Stimulated activated CD8-positive, alpha-beta memory T cell treated with anti-CD3 and anti-CD28 coated beads, Interleukin-15, amount 100 ng/mL, for 48 hours (primary cell): ENCODE data around the gene IGF2.

Experiments
- DNase-seq, 2 donors: peaks; one replicate each; pipeline ENCODE4 v3.0.0-alpha.2; 2020; ENCODE audit warnings: low read depth in 2 of 2

Gene IGF2

DNA sequence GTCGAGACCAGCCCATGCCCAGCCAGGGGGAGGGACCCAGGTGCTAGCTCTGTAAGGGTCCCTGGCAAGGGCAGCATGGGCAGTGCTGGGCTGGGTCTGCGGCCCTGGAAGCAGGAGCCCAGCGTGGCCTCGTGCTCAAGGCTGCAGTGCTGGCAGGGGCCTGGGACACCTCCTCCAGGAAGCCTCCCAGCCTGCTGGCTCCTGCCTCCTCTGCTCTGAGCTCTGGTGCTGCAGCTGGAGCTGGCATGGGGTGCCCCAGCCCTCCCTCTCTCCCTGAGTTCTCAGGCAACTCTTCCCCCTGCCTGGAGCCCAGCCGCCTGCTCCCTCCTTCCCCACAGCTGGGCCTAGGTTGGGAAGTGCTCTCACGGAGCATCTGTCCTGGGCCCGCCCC is 15.0 kb upstream of the IGF2 start:
- no peak for DNase-seq

DNA sequence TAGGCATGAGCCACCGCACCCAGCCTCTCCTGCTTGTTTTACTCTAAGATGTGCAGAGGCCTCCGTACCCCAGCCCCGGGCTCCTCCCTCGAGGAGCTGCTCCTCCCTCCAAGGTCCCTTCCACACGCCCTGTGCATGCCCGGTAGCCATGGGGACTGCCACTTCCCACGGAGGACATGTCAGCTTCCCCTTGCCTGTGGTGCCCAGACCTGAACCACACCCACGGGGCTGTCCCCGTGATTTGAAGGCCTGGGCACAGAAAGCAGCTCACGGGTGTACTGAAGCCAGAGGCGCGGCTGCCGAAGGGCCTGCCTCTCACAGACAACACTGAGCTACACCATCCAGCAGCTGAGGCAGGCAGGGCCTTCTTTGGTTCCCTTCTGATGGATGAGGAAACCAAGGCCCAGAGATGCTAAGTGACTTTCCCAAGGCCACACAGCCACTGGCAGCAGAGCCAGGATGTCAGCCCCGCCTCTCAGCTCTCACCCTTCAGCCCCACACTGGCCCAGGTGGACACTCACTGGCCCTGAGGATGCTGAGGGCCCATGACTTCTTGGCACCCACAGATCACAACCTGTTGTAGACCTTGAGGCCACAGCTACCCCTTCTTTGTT is 14.5 kb upstream of the IGF2 start:
- no peak for DNase-seq

DNA sequence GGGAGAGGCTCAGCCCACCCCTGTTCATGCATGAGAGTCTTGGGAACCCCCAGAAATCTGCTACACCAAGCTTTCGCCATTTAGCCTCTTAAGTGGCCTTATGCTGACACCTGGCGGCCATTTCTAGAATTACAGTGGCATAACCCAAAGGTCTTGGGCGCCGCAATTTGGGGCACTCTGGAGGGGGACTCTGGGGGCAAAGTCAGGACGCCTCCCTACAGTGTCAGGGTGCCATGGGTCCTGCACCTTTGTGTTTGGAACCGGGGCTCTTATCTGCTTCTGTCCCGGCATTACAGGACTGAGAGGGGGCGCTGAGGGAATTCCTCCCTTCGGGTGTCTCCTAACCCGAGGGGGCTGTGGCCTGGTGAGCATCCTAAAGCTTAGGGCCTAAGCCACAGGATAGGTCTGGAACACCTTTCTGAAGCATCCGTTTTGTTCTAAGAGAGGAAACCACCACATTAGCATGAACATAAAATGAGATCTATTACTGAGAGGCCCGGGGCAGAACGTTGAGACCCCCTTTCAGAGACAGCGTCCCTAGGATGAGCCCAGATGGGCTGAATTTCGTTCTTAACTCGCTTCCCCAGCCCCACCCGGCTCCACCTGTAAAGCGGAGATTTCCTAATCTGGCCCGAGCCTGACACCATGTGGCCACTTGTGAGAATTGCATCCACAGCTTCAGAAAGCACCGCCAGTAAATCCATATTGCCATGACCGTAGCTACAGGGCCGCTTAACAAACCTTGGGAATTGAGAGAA is 12.5 kb upstream of the IGF2 start:
- peak; percentile 40 to 59 for DNase-seq

DNA sequence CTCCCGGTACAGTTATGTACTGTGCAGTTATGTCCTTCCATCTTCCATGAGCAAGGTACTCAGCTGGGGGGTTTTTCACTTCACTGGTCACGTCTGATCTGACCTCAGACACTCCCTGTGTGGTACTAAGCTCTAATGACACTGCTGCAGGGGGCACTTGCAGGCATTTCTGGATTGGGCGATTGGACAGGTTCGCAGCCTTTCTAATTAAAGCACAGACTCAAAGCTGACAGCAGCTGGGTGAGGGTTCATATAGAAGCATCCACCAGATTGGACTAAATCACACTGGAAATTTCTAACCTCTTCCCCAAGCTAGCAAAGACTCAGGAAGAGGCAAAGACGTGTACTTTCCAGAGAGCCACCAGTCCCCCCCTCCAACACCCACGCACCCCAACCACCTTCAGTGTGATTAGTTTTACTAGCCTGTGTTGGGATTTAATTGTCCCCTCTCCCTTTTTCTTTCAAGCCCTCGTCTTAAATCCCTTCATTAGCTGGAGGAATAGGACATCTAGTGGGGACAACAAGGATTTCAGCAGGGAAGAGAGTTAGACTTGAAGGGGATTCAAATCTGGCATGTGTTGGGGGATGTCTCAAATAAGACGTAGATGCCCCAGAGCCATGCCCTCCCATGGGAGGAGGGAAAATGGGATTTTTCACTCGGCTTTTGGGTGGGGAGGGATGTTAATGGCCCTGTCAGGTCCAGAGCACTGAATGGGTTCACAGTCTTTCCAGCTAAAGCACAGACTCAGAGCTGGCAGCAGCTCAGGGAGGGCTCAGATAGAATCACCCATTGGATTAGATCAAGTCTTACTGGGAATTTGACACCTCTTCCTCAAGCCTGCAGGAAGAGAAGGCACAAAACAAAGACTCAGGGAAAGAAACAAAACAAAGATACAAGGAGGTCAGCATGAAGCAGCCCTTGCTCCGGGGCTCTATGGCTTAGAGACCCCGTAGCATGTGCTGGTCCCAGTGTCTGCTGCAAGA is 11.0 kb upstream of the IGF2 start:
- DNase-seq: no peak

DNA sequence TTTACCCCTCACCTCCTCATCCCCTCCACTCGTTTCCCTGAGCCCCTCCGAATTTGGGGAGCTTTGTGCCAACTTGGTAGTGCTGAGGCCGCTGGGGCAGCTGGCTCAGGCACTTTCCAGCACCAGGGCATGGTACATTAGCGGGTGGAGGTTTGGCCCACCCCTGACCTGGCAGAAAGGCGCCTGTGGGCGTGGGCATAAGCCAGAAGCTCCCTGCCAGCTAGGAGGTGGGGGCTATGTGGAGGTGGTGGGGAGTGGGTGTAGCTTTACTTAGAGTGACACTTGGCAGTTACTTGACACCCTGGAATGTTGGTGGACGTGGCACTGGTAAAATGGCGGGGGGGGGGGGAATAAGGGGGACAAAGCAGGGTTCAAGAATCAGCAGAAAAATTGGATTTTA is 10.3 kb upstream of the IGF2 start:
- DNase-seq: no peak

DNA sequence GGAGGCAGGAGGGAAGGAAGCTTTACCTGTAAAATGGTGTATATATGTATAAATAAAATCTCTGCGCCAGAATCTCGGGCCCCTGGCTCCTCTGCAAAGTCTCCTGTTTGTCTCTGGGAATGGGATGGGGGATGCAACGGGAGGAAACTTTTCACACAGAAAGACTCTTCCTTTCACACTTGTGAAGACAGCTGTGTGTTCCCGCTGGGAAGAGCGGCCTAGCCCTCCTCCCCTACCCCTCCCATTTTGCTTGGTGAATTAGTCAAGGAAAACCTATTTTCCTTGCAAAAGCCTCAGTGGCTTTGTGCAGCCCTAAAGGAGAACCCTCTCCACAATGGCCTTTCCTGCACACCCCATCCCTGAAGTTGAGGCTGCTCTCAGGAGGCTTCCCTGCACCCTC is 9.4 kb upstream of the IGF2 start:
- DNase-seq: no peak

DNA sequence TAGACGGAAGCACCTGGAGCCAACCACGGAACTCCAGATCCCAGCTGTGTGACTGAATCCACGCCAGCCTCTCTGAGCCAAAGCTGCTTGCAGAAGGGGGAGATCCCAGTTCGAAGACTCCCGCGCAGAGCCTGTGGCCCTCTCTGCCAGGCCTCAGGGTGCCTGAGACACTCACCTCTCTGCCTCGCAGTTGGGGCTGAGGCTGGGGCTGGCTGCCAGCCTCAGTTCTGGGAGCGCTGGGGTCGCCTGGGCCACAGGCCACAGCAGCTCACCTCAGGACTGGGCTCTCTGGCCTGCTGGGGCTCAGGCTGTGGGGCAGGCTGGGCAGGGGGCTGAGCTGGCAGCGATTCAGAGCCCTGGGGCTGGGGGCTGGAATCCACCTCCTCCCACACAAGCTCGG is 8.2 kb upstream of the IGF2 start:
- no peak for DNase-seq

DNA sequence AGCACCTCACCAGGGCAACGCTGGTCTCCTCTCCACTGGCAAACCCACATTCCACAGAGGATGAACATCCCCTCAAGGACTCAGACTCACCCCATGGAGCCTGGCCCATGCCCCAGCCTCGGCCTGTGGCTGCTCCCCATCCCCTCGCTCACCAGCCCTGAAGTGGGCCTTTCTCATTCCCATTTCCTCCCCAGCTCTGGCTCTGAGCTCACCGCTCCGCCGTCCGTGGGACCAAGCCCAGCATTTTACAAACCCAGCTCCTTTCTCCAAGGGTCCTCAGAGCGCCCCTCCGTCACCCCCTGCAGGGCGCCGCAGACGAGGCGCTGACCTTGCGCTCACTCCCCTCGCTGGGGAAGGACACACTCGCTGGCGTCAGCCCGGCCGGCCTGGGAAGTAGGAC is 6.9 kb upstream of the IGF2 start:
- DNase-seq: no peak

DNA sequence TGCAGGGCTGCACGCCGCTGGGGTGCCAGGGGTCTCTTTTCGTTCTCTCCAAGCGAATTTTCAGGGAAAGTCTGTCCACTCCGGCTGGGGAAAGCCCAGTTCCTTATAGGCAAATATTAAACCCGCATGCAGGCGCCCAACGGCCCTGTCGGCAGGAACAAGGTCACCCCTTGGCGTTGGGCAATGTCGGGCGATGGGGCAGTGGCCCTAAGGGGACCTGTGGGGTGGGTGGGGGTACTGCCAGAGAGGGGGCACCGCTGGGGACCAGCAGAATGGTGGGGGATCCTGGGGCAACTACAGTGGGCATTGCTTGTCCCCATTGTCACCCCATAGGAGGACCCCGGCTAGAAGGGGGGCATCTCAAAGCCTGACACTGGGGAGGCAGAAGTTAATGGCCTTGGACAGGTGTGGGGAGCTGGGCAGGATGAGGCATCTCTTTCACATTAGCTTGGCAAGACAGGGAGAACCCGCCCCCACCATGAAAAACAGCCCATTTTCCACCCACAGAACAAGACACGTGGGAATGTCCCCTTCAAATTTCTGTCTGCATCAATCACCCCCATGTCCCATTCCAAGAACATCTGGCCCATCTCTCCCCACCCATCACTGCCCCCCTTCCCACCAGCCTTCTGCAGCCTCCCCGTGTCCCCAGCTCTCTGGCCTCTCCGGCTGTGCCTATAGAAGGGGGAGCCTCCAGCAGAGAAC is 5.5 kb upstream of the IGF2 start:
- DNase-seq: no peak

DNA sequence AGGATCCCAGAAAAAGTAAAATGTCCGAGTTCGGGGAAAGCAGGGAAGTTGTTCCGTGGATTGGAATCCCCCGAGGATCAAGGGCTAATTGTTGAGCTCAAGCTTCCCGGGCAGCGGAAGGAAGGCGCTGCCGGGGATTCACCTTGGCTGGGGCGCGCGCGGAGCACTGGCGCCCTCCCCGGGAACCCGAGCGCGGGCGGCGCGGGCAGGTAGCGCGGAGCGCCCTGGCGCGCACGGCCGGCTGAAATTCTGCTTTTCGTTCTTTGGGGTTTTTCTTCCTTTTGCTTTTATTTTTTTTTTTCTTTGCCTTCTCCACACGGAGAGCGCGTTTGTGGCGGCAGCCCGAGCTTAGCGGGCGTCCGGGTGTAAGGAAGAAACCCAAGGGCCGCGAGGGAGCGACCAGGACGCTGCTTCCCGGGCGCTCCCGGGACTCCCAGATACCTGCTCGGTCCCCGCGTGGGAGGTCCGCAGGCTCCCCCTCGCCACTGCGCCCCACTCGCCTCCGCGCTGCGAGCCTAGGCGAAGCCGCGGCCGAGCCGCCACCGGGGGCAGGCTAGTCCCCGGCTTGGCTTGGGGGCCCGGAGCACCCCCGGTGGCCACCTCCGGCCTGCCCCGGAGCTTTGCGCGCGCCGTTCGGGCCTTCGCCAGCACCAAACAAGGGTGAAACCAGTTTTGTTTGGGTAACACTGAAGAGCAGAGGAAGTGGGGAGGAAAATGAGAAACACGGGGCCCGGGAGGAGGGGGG is 4.8 kb upstream of the IGF2 start:
- DNase-seq: no peak

DNA sequence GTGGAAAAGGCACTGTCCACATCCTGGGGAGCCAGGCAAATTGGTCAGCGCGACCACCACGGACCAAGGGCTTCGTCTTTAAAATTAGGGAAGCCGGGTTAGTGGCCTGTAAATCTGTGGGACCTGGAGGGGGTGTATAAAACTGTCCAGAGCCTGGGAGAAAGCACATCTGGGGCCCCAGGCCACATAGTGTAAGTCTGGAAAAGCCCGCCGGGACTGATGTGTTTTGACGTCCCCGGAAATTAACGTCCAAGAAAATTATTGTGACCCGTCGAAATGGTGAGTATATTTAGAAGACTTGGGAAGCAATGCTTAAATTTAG is 4.2 kb upstream of the IGF2 start:
- DNase-seq: no peak

DNA sequence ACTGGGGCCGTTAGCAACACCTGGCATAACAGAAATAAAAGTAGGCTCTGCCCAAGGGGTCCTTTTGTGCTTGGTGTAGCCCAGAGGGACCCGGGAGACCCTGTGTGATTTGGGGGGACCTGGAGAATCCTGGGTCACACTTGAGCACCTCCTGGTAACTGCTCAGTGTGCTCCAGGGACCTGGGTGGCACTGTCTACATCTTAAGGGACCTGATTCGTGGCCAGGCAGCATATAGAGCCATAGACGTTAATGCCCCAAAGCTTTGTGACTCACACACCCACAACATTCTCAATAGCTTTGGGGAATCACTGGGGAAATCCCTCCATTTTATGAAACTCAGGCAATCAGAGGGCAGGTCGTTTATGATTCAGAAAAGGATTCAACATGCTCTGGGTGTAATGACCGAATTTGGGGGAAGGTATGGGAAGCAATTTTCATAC is 3.6 kb upstream of the IGF2 start:
- DNase-seq: peak; percentile 26 to 35

DNA sequence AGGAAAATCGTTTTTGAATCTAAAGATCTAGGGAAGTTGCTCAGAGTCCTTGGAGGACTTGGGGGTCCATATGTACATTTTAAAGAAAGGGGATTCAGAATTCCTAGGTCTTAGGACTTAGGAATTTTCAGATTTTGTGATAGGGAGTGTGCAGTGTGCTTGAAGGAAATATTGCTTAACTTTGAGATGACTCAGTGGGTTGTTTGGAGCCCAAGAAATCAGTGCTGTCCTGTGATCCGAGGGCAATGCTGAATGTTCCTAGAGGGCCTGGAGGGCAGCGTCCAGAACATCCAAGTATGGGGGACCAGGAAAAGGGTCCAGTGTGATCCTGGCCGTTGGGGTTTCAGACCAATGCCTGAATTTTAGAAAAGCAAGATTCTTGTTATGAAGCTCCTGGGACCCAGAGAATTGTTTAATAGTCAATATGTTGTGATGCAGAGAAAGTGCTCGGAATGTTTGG is 3.1 kb upstream of the IGF2 start:
- DNase-seq: no peak

DNA sequence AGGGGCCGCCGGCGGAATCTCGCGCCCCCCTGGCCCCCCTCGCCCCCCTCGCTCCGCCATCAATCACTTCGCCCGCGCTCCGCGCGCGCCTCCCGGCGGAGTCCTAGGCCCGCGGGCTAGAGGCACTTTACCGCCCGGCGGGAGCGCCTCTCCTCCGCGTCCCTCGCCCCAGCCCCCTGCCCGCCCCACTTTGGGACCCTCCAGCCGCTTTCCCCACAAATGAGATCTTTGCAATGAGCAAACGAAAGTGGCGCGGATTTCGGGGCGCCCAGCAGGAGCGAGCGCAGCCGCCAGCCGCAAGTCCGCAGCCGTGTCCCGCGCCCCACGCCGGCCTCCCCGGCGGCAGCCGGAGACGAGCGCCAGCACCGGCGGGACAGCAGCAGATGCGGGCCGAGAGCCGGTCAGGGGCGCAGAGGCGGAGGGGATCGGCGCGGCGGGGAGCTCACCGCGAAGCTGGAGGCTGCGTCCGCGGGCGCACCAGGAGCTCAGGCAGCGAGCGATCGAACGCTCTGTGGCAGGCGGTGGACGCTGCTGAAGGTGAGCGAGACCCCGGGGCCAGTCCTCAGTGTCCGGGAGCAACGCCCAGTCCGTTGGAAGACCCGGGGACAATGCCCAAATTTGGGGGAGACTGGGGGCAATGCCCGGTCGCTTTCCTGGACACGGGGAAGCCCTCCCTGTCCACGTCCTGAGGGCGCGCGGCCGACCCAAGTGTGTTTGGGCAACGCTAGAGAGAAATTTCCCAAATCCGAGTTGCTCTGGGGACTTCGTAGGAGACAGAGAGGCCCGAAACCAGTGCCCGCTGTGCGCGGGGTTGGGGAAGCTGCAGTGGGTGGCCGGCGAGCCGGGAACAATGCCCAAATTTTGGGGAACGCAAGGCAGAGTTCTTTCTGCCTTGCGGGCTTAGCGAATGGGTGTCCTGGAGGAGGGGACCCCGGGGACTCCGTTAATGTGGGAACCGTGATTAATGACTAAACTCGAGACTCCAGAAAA is 1.5 kb upstream of the IGF2 start:
- DNase-seq: no peak

DNA sequence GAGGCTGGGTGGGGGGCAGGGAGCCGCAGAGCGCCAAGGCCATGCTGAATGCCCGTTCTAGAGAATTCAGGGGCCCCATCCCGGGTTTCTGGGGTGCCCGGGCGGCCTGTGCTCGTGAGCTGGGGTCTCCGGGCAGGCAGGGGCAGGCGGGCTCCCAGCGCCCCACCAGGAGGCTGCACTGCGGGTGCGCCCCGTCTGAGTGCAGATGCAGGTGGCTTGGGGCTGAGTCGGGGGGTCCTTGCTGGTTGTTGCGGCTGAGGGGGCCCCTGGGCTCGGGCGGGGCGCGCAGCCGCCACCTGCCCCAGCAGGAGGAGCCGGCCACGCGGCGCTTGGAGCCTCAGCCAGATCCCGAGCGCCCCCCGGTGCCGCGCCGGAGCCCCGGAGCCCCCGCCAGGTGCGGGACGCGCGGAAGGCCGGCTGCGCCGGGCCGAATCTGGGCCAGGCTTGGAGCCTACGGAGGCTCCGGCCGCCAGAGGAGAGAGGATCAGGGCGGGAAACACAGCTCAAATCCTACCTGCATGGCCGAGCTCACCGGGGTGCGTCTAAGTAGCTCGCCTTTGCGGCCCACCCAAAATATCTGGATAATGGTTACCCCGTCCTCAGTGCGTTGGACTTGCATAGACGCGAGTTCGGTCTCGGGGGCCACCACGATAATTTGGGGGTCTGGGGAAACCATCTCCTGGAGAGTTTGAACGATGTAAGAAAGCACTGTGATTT is 590 bp upstream of the IGF2 start:
- no peak for DNase-seq

DNA sequence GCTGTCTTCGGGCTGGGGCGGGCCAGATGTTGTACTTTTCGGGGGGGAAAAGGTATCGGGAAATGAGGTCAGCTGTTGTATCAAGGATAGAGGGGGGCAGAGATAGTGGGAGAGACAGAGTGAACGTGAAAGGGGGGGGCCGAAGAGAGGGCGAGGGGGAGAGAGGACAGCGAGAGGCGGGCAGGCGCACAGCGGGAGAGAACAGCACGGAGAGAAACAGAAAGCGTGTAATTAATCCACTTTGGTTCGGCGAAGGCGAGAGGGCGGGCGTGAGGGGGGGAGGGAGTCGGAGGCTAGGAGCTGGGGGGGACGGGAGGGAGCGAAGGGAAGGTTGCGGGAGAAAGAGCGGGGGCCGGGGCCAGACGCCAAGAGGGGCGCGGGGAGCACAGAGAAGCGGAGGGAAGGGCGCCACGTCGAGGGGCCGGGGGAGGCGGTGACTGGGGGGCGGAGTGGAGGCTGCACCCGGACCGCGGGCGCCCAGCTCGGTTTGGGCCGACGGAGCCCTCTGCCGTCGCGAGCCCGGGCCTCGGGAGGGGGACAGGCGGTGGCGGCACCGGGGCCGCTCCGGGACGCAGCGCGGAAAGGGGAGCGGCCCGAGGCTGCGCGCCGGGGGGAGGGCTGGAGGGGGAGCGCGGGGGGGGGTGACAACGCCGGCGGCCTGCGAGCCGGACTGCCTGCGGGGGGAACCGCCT is 612 bp downstream of the IGF2 start:
- DNase-seq: no peak

DNA sequence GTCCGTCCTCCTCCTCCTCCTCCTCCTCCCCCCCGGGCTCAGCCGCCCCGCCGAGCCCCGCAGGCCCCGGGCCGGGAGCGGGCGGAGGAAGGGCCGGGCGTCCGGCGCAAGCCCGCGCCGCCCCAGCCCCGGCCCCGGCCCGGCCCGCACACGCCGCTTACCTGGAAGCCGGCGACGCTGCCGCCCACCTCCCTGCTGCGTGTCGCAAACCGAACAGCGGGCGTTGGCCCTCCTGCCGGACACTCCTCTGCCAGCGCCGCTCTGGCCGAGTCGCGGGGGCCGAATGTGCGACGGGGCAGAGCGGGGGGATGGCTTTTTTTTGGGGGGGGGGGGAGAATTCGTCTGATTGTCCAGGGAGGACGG is 1.1 kb downstream of the IGF2 start:
- DNase-seq: no peak

DNA sequence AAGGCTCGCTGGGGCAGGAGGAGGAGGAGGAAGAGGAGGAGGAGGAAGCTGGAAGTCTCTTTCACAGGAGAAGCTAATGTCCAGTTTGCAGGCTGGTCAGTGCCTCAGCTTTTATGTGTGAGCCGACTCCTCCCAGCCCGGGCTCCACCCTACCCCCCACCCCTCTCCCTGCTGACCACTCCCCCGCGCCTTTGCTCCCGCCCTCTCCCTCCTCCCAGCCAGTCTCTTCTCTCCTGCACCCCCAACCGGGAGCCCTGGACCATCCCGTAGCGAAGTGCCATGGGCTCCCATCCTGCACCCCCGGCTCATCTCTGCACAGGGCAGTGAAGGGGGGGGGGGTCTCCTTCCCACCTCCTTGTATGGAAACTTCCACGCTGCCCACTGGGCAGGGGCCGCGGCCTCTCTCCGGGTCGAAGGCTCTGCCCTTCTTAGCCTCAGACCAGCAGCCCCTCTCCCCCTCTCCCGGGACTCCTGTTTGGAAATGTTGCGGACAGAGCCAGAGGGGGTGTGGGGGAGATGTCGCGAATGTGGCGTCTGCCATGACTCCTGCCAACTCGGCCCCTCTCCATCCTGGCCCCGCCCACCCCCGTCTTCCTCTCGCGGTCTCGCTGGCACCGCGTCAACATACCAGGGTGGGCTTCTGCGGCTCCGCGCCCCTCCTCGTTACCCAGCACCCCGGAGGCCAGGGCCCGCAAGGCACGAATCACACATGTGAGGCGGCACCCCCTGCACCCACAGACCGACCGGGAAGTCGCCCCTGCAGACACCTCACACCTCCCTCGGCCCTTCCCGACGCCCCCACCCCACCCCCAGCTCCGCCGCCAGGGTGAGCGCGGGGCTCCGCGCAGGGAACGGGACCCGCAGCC is 1.8 kb downstream of the IGF2 start:
- no peak for DNase-seq
